Epithelial cell of esophagus (primary cell): ENCODE results near the gene MGAT2.
"Not testable (repeated sequence)": the region's sequence is repeated elsewhere in the genome, so short reads cannot be mapped to it uniquely, and the experiment has no call there.

Experiments used
- DNase-seq: peaks from one replicate; pipeline ENCODE4 v3.0.0; 2010; ENCODE audit warnings: low read depth
- H3K4me3 ChIP-seq: 2 replicates; pipeline ENCODE4 v1.5.1; 2011; ENCODE audit warnings: mild to moderate bottlenecking, low read length, control low read depth
- TF ChIP-seq, protein P1 (sequence below): IDR thresholded peaks from 2 replicates; pipeline ENCODE4 v1.5.1; 2011; ENCODE audit warnings: low read depth, mild to moderate bottlenecking, low read length, control low read depth, inconsistent platforms; ENCODE audit not compliant: insufficient read depth; ENCODE audit errors: missing control alignments

Gene MGAT2

DNA sequence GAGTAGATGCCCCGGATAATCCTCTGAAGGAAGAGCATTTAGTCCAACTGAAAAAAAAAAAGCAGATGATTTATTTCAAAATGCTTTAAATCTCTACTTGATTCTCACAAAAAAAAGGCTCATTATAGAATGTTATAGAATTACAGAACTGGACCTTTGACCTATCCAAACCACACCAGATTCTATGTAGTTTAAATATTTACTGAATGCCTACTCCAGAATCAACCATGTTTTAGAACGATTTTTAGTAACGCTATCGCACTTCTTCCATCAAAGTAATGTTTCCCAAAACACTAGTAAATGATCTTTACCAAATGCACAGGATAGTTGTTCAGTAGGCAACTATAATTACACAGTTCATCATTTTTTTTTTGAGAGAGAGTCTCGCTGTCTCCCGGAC, 37.0 kb upstream of the MGAT2 start:
- DNase-seq: no peak
- TF ChIP-seq, protein P1, sequence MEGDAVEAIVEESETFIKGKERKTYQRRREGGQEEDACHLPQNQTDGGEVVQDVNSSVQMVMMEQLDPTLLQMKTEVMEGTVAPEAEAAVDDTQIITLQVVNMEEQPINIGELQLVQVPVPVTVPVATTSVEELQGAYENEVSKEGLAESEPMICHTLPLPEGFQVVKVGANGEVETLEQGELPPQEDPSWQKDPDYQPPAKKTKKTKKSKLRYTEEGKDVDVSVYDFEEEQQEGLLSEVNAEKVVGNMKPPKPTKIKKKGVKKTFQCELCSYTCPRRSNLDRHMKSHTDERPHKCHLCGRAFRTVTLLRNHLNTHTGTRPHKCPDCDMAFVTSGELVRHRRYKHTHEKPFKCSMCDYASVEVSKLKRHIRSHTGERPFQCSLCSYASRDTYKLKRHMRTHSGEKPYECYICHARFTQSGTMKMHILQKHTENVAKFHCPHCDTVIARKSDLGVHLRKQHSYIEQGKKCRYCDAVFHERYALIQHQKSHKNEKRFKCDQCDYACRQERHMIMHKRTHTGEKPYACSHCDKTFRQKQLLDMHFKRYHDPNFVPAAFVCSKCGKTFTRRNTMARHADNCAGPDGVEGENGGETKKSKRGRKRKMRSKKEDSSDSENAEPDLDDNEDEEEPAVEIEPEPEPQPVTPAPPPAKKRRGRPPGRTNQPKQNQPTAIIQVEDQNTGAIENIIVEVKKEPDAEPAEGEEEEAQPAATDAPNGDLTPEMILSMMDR: no peak
- H3K4me3 ChIP-seq: no peak overlapping the region

DNA sequence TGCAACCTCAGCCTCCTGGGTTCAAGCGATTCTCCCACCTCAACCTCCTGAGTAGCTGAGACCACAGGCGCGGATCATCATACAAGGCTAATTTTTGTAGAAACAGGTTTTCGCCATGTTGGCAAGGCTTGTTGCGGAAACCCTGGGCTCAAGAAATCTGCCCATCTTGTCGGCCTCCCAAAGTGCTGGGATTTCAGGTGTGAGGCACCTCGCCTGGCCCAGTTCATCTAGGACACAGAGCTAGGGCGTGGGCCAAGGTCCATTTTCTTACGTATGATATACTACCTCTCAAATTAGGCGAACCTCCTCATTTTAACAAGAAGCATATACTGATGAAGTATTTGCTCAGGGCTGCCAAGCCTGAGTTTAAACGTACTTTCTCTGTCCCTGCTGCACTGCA, 36.5 kb upstream of the MGAT2 start:
- H3K4me3 ChIP-seq: peak overlapping the region; percentile 62
- TF ChIP-seq, protein P1: no peak
- no peak for DNase-seq

DNA sequence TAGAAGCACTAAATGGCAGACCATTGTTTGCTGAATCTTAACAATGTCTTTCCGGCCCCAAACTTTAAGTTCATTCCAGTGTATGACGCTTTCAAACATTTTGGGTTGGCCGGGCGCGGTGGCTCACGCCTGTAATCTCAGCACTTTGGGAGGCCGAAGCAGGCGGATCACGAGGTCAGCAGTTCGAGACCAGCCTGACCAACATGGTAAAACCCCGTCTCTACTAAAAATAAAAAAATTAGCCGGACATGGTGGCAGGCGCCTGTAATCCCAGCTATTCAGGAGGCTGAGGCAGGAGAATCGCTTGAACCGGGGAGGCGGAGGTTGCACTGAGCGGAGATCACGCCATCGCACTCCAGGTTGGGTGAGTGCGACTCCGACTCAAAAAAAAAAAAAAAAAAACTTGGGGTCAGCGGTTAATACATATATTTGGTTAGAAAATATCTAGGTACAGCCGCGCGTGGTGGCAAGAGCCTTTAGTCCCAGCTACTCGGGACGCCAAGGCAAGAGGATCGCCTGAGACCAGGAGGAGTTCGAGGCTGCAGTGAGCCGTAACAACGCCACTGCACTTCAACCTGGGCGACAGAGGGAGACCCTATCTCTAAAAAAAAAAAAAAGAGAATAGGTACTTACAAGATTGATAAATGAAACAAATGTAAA, 35.5 kb upstream of the MGAT2 start:
- peak overlapping the region; percentile 62 for H3K4me3 ChIP-seq

DNA sequence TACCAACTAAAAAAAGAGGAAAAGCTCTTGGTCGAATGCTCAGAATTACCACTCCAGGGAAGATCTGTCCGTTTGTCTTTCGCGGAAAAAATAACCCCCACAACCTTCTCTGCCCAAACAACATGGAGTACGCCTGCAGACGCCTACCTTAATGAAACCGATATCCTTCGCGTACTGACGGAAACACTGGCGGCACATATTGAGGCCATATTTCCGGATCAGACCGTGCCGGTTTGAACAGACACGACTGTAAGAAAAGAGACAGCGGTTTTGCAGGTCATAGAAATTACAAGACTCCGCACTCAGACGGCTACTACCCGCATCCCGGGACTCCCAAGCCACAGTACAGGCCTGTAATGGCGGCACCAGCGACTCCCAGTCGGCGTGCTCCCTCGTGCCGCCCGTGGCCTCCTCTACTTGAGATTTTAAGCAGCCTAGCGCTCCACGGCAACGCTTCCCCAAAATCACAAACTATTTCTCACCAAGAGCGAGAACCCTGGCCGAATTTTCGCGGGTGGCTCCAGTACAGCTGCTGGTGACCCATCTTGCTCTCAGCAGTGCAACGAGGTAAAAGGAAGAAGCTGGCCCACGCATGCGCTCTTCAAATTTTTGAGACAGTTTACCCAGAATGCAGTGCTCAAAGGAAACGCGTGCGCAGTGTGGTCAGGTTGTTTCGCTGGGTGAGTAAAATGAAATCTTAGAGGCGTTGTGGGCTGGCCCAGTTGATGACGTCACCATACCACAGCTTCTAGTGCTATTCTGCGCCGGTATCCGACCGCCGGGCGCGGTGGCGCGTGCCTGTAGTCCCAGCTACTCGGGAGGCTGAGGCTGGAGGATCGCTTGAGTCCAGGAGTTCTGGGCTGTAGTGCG, 34.6 kb upstream of the MGAT2 start, which contains the start of gene RPS29:
TSS of gene RPS29 (minus strand) at position 578 of the 870 bp plus-strand sequence. CDS start at position 544, 34 bp downstream.
- TF ChIP-seq, protein P1: no peak
- peak within 1 kb of the TSS; percentile 62 for H3K4me3 ChIP-seq
- peak; percentile 99 for DNase-seq

More for the DNA sequence above, 35.5 kb upstream of the MGAT2 start:
- not testable (repeated sequence) for DNase-seq

DNA sequence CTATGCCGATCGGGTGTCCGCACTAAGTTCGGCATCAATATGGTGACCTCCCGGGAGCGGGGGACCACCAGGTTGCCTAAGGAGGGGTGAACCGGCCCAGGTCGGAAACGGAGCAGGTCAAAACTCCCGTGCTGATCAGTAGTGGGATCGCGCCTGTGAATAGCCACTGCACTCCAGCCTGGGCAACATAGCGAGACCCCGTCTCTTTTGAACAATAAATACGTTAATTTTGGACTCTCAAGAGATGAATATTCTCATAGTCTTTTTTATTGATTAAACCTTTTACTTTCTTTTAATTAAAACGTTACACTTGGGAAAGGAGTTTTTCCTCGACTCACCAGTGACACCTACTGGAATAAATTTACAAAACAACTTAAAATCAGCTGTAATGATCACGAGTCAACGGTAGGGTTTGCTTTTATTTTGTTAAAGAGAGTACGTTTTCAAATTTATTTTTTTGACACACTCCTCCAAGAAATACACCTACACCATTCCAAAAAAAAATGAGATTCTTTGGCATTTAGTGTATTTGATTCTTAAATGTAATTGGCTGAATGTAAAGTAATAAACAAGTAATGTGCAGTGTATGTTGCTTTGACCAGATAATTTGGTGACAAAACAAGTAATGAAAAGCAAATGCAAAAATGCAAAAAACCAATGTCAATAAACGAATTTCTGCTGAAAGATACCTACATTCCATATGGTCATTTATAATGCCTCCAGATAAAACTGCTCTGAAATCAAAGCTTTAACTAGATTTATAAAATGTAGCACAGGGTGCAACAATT, 33.7 kb upstream of the MGAT2 start:
- peak; percentile 73 for DNase-seq
- peak overlapping the region; percentile 62 for H3K4me3 ChIP-seq
- TF ChIP-seq, protein P1: peak; percentile 69

DNA sequence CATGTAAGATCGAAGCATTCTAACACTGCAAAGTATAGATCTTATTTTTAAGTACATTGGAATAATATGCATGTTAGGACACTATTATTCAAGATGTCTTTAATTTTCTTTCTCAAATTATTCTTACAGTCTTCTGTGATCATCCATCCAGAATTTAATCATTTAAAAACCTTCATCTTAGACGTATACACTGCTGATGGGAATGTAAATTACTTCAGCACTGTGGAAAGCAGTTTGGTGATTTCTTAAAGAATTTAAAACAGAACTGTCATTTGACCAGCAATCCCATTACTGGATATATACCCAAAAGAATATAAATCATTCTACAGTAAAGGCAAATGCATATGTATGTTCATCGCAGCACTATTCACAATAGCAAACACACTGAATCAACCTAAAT, 31.2 kb upstream of the MGAT2 start:
- TF ChIP-seq, protein P1: no peak
- DNase-seq: no peak
- no peak overlapping the region for H3K4me3 ChIP-seq

DNA sequence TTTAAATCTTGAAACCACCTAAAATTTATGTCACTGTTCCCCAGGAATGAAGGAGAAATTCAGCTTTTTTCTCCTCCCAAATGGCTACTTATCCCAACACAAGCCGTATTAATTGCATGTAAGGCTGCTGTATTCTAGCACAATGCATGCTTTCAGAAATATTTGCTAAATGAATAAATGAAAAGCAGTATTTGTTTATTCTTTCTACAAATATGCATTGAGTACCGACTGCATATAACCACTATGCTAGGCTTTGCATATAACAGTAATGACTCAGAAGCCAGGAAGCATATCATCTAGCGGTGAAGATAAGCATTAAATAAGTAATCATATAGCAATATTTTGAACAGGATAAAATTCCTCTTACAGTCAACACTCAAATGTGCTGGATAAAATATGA, 27.6 kb upstream of the MGAT2 start:
- TF ChIP-seq, protein P1: no peak
- DNase-seq: peak; percentile 37
- H3K4me3 ChIP-seq: no peak overlapping the region
